HG03060 (cell line): Measurements from ENCODE around the gene AIFM3.

ENCODE experiments used
- ATAC-seq: cut with Tn5 transposase; IDR thresholded peaks from one replicate; pipeline ENCODE4 v1.9.1; 2021; ENCODE audit warnings: low read depth, moderate number of reproducible peaks; ENCODE audit not compliant: unreplicated experiment

Gene AIFM3

DNA sequence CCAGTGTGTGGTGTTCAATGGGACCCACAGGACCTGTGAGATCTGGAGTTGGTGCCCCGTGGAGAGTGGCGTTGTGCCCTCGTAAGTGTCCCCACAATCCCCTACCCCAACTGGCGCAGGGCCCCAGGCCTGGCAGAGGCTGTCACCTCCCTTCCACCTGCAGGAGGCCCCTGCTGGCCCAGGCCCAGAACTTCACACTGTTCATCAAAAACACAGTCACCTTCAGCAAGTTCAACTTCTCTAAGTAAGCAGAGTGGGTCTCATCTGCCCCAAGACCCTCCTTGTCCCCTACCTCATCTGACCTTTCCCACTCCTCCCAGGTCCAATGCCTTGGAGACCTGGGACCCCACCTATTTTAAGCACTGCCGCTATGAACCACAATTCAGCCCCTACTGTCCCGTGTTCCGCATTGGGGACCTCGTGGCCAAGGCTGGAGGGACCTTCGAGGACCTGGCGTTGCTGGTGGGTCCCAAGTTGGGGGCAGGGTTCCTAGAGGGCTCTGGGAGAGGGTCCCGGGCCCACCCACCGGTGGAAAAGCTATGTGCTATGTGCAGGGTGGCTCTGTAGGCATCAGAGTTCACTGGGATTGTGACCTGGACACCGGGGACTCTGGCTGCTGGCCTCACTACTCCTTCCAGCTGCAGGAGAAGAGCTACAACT, 56.0 kb downstream of the AIFM3 start:
- no peak for ATAC-seq

GRCh38 chr22:21025266-21025665, 58.2 kb downstream of the AIFM3 start:
- ATAC-seq, result no peak

GRCh38 chr22:21025763-21026755, 59.0 kb downstream of the AIFM3 start:
- ATAC-seq, result no peak

DNA sequence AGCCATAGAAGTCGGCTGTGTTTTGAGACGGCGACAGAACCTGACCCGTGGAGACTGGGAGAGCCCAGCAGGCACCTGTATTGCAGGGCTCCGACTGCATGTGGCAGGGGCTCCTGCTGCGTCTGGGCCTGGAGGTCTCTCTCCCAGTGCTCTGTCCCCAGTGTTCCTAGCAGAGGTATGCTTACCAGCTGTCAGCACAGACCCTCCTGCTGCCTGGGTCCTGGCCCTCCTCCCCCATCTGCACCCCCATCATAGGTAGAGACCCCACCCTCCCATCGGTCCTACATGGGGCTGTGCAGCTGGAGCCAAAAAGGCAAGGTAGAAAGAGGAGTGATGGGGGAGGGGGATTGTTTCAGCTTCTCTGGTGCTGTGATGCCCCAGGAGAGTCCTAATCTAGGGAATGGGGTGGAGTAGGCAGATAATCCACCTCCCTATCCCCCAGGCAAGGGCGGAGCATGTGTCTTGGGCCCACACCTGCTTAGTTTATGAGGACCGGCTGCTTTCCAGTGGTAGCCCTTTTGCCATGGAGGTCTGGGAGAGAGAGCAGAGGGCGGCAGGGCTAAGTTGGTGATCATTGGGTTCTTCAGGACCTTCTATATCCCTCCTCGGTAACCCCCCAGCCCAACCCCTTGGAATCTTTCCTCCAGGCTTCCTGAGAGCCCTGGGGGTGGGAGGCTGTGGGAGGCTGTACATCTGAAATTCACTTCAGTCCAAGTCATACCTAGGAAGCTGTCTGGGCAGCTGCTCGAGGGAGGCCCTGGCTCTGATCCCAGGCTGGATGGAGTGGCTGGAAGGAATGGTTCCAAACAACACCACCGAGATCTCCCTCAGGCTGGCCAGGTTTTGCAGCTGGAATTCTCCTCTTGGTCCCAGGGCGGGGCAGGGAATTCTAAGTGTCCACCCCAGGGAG, 60.0 kb downstream of the AIFM3 start:
- ATAC-seq, result no peak

DNA sequence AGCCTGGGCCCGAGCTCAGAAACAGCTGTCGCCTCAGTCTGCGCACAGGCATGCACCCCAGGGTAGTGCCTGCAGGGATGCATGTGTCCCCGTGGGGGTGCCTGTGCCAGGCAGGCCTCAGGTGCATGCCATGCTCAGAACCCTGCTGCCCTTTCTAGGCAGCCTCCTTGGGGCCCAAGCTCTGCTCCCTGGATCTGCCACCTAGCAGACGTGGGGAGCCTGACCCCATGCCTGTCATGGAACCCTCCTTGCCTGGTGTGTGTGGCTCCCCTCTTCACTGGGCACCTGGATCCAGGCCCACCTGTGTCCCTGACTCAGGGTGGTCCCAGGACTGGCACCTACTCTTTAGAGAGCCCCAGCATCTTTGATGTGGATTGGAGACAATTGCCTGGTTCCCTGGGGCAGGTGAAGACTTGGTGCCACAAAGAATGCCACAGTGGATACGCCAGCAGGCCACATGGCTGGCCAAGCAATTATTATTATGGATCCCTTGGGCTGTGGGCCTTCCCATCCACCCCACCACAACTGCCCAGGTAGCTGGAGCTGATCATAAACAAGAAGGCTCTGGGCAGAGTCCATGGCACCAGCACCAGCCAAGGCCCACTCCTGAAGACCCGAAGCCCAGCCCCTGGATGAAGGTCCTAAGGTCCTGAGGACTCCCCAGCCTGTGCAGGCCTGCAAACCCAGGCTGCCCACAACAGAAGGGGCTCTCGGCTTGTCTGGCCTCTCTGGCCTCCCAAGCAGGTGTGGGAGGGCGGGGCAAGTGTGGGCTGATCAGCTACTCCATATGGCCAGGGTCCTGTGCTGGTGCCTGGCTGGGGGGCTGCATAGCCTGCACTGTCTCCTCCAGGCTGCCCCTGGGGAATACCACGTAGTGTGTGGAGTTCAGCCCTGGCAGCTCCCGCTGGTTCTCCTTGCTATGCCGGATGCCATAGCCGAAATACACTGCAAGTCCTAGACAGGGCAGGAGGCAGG, 61.5 kb downstream of the AIFM3 start:
- ATAC-seq, result no peak

DNA sequence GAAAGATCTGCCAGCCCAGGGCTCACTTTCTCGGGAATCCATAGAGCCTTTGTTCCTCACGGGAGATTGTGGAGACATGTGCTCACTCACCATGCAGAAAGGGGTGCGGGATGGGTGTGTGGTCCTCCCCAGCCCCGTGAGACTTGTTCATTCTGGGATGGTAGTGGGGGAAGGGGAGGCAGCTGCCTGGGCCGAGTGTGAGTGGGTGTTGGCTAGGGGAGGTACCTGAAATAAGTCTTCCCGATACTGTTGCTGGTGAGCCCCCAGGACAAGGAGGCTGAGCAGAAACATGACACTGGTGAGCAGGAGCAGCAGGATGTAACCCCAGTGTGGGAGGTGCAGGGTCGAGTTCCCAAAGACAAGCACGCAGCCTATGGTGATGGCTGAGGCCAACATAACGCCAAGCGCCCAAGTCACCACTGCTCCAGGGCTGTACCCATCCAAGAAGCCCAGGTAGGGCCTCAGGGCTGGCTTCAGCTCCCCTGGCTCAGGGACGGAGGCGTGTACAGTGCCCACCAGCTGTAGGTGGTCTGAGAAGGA, 62.5 kb downstream of the AIFM3 start:
- no peak for ATAC-seq

DNA sequence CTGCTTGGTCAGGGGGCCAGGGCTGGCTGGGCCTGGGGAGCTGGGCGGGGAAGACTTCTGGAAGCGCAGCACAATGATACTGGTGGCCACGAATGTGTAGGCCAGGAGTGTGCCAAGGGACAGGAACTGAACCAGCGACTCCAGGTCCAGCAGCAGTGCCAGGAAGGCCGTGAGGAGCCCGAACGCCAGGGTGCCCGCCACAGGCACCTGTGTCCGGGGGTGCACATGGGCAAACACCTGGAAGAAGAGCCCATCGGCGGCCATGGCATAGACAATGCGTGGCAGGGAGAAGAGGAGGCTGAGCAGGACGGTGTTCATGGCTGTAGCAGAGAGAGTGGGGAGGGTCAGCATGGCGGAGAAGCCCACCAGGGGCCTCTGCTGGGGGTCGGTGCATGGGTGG, 63.0 kb downstream of the AIFM3 start:
- no peak for ATAC-seq
